Calu3 (cell line): ENCODE results near the gene FHIP1B. TPM values are rescaled to one million over a fixed set of nuclear protein-coding genes. Genes with fewer than 3 reads are reported as not detected.

Source experiments
- BruUV-seq: library from RNA; stranded (reverse); fragments of 400-500 nt; replicated peaks from 2 replicates; lab custom pipeline; 2021; lab: Mats Ljungman, UMichigan
- CTCF ChIA-PET: fragments of 300-600 bp; sonication (Branson Sonifier 250); formaldehyde crosslinking; loops from one replicate; lab custom pipeline; 2022; ENCODE audit warnings: antibody characterized with exemption; lab: Charles Lee
- DNase-seq: peaks from one replicate; pipeline ENCODE4 v3.0.0; 2022
- H3K27ac Mint-ChIP-seq: one replicate; pipeline ENCODE4 v1.8.0; 2022; ENCODE audit warnings: mixed read lengths; ENCODE audit not compliant: unreplicated experiment
- H3K27me3 Mint-ChIP-seq: one replicate; pipeline ENCODE4 v1.8.0; 2022; ENCODE audit warnings: mixed read lengths; ENCODE audit not compliant: unreplicated experiment
- H3K36me3 Mint-ChIP-seq: one replicate; pipeline ENCODE4 v1.8.0; 2022; ENCODE audit warnings: mild to moderate bottlenecking, moderate library complexity, mixed read lengths; ENCODE audit not compliant: insufficient read depth, unreplicated experiment
- H3K4me1 Mint-ChIP-seq: one replicate; pipeline ENCODE4 v1.8.0; 2022; ENCODE audit warnings: mild to moderate bottlenecking, low read depth, mixed read lengths; ENCODE audit not compliant: unreplicated experiment
- H3K4me3 Mint-ChIP-seq: one replicate; pipeline ENCODE4 v1.8.0; 2022; ENCODE audit warnings: mild to moderate bottlenecking, low read depth, moderate library complexity, mixed read lengths; ENCODE audit not compliant: unreplicated experiment
- H3K9me3 Mint-ChIP-seq: one replicate; pipeline ENCODE4 v1.8.0; 2022; ENCODE audit warnings: low read depth, mixed read lengths; ENCODE audit not compliant: unreplicated experiment
- intact Hi-C: fragments of 100-400 bp; cut with micrococcal nuclease; formaldehyde crosslinking; loops from one replicate; pipeline ENCODE4 v1.10.0; 2022; ENCODE audit not compliant: unreplicated experiment
- total RNA-seq: library from RNA; stranded (reverse); gene quantifications from 2 replicates; pipeline ENCODE4 v1.2.3, GENCODE V29; 2022
- TF ChIP-seq, protein P1 (sequence below): fragments of 200-600 bp; IDR thresholded peaks from one replicate; pipeline ENCODE4 v1.8.0; 2022; ENCODE audit warnings: antibody characterized with exemption; ENCODE audit not compliant: unreplicated experiment

FHIP1B gene
- total RNA-seq, 1 experiment from 2014 or later, result 39.7 TPM

DNA sequence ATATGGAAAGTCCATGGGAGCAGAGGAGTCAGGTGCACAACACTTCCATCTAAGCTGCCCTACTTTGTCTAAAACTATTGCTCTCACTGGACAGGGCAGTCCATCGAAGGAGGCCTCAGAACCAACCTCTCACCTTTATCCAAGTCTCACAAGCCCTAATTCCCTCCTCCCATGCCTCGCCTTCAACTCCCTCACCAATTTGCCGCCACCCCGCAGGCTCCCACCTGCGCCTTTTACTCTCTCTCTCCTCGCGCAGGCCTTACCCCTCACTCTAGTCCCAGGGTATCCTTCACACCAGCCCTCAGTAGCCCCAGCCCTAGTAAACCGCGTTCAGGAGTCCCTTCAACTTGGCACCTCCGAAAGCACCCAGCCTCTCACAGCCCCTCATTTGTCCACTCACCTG, 451 bp downstream of the FHIP1B start:
- DNase-seq, result peak; percentile 11
- Mint-ChIP-seq H3K36me3 (peaks cover 23% of the 10 kb centered on the region), H3K27me3 (no peaks in the 10 kb centered on the region), H3K9me3 (no peaks in the 10 kb centered on the region), H3K4me3 (peak overlapping the region; percentile 95), H3K4me1 (peaks cover 38% of the 10 kb centered on the region), H3K27ac (peak overlapping the region; percentile 93)
- TF ChIP-seq, protein P1, sequence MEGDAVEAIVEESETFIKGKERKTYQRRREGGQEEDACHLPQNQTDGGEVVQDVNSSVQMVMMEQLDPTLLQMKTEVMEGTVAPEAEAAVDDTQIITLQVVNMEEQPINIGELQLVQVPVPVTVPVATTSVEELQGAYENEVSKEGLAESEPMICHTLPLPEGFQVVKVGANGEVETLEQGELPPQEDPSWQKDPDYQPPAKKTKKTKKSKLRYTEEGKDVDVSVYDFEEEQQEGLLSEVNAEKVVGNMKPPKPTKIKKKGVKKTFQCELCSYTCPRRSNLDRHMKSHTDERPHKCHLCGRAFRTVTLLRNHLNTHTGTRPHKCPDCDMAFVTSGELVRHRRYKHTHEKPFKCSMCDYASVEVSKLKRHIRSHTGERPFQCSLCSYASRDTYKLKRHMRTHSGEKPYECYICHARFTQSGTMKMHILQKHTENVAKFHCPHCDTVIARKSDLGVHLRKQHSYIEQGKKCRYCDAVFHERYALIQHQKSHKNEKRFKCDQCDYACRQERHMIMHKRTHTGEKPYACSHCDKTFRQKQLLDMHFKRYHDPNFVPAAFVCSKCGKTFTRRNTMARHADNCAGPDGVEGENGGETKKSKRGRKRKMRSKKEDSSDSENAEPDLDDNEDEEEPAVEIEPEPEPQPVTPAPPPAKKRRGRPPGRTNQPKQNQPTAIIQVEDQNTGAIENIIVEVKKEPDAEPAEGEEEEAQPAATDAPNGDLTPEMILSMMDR, result no peak
- BruUV-seq, result no TSS peak
- intact Hi-C loops, result loop anchor here (2.0 kb wide), 1 partner anchor 87 kb away; the partner anchor contains the start of gene CAVIN3
- CTCF ChIA-PET, result interaction anchor here (0.7 to 1.8 kb wide), 3 partner anchors 17 to 129 kb away, joined by 3 to 8 read pairs (median 3); no protein-coding TSS in a partner anchor

DNA sequence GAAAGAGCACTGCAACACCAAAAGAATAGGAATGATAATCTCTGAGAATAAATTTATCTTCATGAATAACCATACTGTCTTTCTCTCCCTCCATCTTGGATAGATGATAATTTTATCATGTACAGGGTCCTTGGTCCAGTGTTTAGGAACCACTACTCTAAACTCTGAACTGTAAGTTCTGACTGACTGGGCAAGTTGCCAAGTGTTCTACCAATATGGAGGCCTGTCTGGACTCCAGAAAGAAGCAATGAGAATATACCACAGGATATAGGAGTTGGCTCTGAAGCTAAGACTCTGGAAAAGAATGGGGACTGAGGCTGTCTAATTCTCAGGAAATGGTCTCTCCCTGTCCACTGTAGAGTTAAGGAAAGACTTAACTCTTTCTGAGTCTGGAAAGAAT, 1.5 kb downstream of the FHIP1B start:
- DNase-seq, result no peak
- H3K27ac Mint-ChIP-seq, result peak overlapping the region; percentile 57
- peaks cover 43% of the 10 kb centered on the region for H3K4me1 Mint-ChIP-seq
- TF ChIP-seq, protein P1, result no peak
- no TSS peak for BruUV-seq
- peaks cover 23% of the 10 kb centered on the region for H3K36me3 Mint-ChIP-seq
- intact Hi-C loops, result no loop called here
- no peaks in the 10 kb centered on the region for H3K27me3 Mint-ChIP-seq
- peak overlapping the region; percentile 95 for H3K4me3 Mint-ChIP-seq
- CTCF ChIA-PET, result no interaction called here
- no peaks in the 10 kb centered on the region for H3K9me3 Mint-ChIP-seq

DNA sequence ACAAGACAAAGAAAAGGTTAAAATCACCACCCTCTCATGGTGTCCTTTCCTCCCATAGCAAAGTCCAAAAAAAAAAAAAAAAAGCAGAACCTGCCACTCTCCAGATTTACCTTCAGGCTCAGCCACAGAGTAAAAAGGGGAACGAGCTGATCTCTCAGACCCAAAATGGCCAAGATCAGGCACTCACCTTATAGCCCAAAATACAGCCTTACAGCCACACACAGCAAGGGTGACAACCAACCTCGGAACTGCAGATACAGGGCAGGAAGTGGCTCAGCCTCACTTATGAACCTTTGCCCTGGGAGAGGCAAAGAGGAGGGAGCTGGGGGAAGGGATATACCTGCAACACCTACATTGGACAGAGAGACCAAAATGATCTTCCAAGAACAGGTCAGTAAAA, 4.5 kb downstream of the FHIP1B start:
- CTCF ChIA-PET, result interaction anchor here (0.7 to 1.2 kb wide), 2 partner anchors 24 to 30 kb away, joined by 7 read pairs; no protein-coding TSS in a partner anchor
- Mint-ChIP-seq H3K27ac (peak overlapping the region; percentile 28), H3K4me1 (peaks cover 71% of the 10 kb centered on the region), H3K4me3 (no peak overlapping the region), H3K27me3 (no peaks in the 10 kb centered on the region), H3K9me3 (no peaks in the 10 kb centered on the region), H3K36me3 (peaks cover 17% of the 10 kb centered on the region)
- DNase-seq, result peak; percentile 18
- TF ChIP-seq, protein P1, result no peak
- BruUV-seq, result no TSS peak
- intact Hi-C loops, result no loop called here

DNA sequence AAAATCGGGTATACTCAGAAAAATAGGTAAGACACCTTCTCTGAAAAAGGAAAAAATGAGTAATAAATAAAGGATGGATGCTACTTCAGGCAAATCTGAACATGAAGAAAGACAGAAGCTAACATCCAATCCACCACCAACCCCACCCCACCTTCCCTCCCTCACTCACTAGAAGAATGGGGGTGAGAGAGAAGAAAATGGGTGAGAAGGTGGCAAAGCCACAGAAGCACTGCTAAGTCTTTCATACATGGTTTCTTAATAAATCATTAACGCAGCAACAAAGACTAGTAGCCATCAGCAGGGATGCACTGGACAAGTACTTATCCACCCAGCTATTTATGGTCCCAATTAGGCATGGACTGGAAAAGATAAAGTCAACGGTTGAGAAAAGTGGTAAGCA, 5.9 kb downstream of the FHIP1B start:
- peaks cover 4% of the 10 kb centered on the region for H3K36me3 Mint-ChIP-seq
- BruUV-seq, result no TSS peak
- peaks cover 70% of the 10 kb centered on the region for H3K4me1 Mint-ChIP-seq
- TF ChIP-seq, protein P1, result no peak
- H3K9me3 Mint-ChIP-seq, result no peaks in the 10 kb centered on the region
- H3K4me3 Mint-ChIP-seq, result no peak overlapping the region
- CTCF ChIA-PET, result interaction anchor here (0.6 kb wide), 1 partner anchor 547 kb away, joined by 3 read pairs; no protein-coding TSS in a partner anchor
- H3K27ac Mint-ChIP-seq, result no peak overlapping the region
- intact Hi-C loops, result no loop called here
- no peak for DNase-seq
- H3K27me3 Mint-ChIP-seq, result no peaks in the 10 kb centered on the region
